Activated naive CD8-positive, alpha-beta T cell treated with anti-CD3 and anti-CD28 coated beads, Interleukin-2, amount 10 ng/mL, durations not matched to agents 7 days and 5 days (primary cell): ENCODE measurements around the gene HHLA2. TPM values are rescaled to one million over a fixed set of nuclear protein-coding genes. Genes with fewer than 3 reads are reported as not detected.
"Not testable (repeated sequence)": the region's sequence is repeated elsewhere in the genome, so short reads cannot be mapped to it uniquely, and the experiment has no call there.

ENCODE experiments used
- ATAC-seq: fragments of 150-1000 bp; cut with Tn5 transposase; one replicate; pipeline ENCODE4 v1.10.0; 2021; ENCODE audit warnings: low read depth, moderate library complexity
- POLR2A ChIA-PET: fragments of 350-600 bp; sonication (Branson Sonifier 250); formaldehyde crosslinking; loops from one replicate; lab custom pipeline; 2021; ENCODE audit warnings: antibody characterized with exemption; lab: Charles Lee
- DNase-seq: peaks from one replicate; pipeline ENCODE4 v3.0.0; 2021
- H3K27ac Mint-ChIP-seq: one replicate; pipeline ENCODE4 v1.8.0; 2022; ENCODE audit warnings: mild to moderate bottlenecking, mixed read lengths
- H3K27me3 Mint-ChIP-seq: one replicate; pipeline ENCODE4 v1.8.0; 2022; ENCODE audit warnings: mild to moderate bottlenecking, moderate library complexity, mixed read lengths
- H3K36me3 Mint-ChIP-seq: one replicate; pipeline ENCODE4 v1.8.0; 2021; ENCODE audit warnings: mild to moderate bottlenecking, mixed read lengths
- H3K4me1 Mint-ChIP-seq: one replicate; pipeline ENCODE4 v1.8.0; 2021; ENCODE audit warnings: mixed read lengths
- H3K4me3 Mint-ChIP-seq: one replicate; pipeline ENCODE4 v1.8.0; 2022; ENCODE audit warnings: mild to moderate bottlenecking, moderate library complexity, mixed read lengths
- H3K9me3 Mint-ChIP-seq: one replicate; pipeline ENCODE4 v1.8.0; 2021; ENCODE audit warnings: mixed read lengths
- total RNA-seq, 2 experiments: library from RNA; stranded (reverse); gene quantifications; one replicate each; pipeline ENCODE4 v1.2.3, GENCODE V29; 2021

Gene HHLA2, protein sequence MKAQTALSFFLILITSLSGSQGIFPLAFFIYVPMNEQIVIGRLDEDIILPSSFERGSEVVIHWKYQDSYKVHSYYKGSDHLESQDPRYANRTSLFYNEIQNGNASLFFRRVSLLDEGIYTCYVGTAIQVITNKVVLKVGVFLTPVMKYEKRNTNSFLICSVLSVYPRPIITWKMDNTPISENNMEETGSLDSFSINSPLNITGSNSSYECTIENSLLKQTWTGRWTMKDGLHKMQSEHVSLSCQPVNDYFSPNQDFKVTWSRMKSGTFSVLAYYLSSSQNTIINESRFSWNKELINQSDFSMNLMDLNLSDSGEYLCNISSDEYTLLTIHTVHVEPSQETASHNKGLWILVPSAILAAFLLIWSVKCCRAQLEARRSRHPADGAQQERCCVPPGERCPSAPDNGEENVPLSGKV
- total RNA-seq = 1 to 10 TPM; 3.9 to 4.0 TPM

- Mint-ChIP-seq H3K4me3 (peak within 1 kb of the TSS; percentile 48), H3K27me3 (no peaks in the 10 kb centered on the region), H3K27ac (peak within 1 kb of the TSS; percentile 52), H3K9me3 (peaks cover 4% of the 10 kb centered on the region), H3K4me1 (peaks cover 77% of the 10 kb centered on the region), H3K36me3 (peaks cover 13% of the 10 kb centered on the region)
- no peak for DNase-seq
- POLR2A ChIA-PET = interaction anchor here (0.8 to 6.6 kb wide), 2 partner anchors 23 to 73 kb away, joined by 4 to 59 read pairs; partner anchors contain the start of gene IFT57
- no peak for ATAC-seq
Observed at GRCh38 chr3:108296239-108296638, at the start of gene HHLA2. HHLA2 (plus strand) TSS chr3:108296548; CDS start chr3:108351814, 55,266 bp downstream.

DNA sequence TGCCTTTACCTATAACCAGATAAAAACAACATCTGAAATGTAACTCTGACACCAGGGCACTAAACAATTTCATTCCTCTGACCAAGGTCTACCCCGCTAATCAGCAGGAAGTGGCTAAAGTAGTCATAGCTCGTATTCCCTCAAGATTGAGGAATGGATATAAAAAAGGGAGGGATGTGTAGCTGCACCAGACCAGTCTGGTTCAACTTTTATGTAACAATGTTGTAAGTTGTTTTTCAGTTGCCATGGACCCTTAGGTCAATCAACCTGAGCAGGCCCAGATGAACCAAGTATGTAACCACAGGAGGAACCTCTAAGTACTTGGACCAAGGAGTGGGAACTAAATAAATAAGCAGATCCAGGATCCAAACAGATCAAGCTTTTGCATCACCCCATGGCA lies 45.7 kb upstream of the HHLA2 start:
- POLR2A ChIA-PET = no interaction called here
- Mint-ChIP-seq H3K27ac (no peak overlapping the region), H3K4me1 (peaks cover 7% of the 10 kb centered on the region), H3K9me3 (no peaks in the 10 kb centered on the region), H3K27me3 (no peaks in the 10 kb centered on the region), H3K36me3 (peaks cover 8% of the 10 kb centered on the region), H3K4me3 (no peak overlapping the region)
- no peak for DNase-seq
- no peak for ATAC-seq

DNA sequence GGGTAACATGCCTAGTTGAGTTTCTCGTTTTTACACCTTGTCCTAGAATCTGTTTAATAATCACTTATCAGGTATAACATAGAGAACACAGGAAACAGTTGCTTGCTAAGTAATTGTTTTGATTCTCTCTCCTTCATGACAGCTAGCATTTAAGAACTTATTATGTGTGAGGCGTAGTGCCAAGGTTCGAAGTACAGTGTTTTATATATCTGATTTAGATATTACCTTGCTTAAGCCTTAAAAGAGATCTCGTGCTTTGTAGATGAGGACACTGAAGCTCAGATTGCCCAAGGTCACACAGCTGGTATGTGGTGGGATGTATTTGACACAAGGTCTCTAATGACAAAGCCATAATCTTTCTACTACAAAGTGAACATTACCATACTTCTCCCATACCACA lies 45.1 kb upstream of the HHLA2 start:
- Mint-ChIP-seq H3K27ac (no peak overlapping the region), H3K36me3 (peaks cover 8% of the 10 kb centered on the region), H3K27me3 (no peaks in the 10 kb centered on the region), H3K4me1 (peaks cover 7% of the 10 kb centered on the region), H3K4me3 (no peak overlapping the region), H3K9me3 (no peaks in the 10 kb centered on the region)
- DNase-seq (no peak), ATAC-seq (no peak)
- POLR2A ChIA-PET = no interaction called here

DNA sequence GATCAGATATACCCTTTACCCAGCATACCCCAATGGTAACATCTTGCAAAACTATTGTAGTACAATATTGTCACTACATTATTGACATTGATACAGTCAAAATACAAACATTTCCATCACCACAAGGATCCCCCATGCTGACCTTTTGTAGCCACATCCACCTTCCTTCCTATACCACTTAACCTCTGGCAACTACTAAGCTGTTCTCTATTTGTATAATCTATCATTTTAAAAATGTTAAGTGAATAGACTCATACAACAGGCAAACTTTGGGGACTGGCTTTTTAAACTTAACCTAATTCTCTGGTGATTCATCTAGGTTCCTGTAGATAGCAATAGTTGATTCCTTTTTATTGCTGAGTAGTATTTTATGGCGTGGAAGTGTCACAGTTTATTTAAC lies 44.5 kb upstream of the HHLA2 start:
- H3K27ac Mint-ChIP-seq = no peak overlapping the region
- H3K4me1 Mint-ChIP-seq = peaks cover 7% of the 10 kb centered on the region
- no peaks in the 10 kb centered on the region for H3K9me3 Mint-ChIP-seq
- no peaks in the 10 kb centered on the region for H3K27me3 Mint-ChIP-seq
- H3K36me3 Mint-ChIP-seq = peaks cover 6% of the 10 kb centered on the region
- ATAC-seq (no peak), DNase-seq (no peak)
- H3K4me3 Mint-ChIP-seq = no peak overlapping the region
- POLR2A ChIA-PET = no interaction called here

DNA sequence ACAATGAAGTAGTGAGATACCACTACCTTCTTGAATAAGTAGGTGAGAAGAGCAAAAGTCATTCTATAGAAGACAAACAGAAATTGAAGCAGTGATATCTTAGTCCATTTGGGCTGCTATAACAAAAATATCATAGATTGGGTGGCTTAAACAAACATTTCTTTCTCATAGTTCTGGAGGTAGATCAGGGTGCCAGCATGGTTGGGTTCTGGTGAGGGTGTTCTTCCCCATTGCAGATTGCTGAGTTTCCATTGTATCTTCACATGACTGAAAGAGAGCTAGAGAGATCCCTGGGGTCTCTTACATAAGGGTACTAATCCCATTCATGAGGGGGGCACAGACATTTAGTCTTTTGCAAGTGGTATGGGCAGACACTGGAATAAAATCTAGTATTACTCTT lies 41.2 kb upstream of the HHLA2 start:
- Mint-ChIP-seq H3K27ac (no peak overlapping the region), H3K4me1 (peaks cover 7% of the 10 kb centered on the region), H3K4me3 (no peak overlapping the region), H3K27me3 (no peaks in the 10 kb centered on the region), H3K36me3 (peaks cover 6% of the 10 kb centered on the region), H3K9me3 (no peaks in the 10 kb centered on the region)
- DNase-seq = no peak
- no peak for ATAC-seq
- POLR2A ChIA-PET = no interaction called here

DNA sequence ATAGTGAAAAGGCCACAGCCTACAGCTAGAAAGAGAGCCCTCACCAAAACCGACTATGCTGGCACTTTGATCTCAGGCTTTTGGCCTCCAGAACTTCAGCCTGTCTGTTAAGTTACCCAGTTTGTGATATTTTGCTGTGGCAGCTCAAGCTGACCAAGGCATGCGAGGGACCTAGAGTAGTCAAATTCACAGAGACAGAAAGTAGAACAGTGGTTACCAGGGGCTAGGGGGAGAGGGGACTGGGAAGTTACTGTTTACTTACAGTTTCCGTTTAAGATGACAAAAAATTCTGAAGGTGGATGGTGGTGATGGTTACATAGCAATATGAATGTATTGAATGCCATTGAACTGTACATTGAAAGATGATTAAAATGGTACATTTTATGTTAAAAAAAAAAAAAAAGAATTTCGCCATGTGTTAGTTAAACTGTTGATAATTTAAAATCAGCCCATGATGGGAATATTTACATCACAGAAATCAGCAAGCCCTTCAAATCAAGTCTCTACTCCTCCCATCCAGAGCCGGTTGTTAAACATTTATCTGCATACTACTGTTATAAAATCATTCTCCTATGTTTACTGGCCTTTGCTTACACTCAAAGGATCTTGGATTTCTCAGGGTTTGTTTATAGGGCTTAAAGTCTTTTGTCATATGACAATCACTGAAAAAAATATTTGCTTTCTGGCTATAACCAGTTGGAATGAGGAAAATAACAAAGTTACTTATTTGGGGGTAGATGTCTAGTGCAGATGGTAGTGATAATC lies 31.6 kb upstream of the HHLA2 start:
- H3K4me3 Mint-ChIP-seq, DNase-seq, H3K36me3 Mint-ChIP-seq, H3K27me3 Mint-ChIP-seq, POLR2A ChIA-PET, H3K4me1 Mint-ChIP-seq, H3K27ac Mint-ChIP-seq: not testable (repeated sequence)
- H3K9me3 Mint-ChIP-seq = peaks cover 16% of the 10 kb centered on the region
- peak; percentile 26 for ATAC-seq

DNA sequence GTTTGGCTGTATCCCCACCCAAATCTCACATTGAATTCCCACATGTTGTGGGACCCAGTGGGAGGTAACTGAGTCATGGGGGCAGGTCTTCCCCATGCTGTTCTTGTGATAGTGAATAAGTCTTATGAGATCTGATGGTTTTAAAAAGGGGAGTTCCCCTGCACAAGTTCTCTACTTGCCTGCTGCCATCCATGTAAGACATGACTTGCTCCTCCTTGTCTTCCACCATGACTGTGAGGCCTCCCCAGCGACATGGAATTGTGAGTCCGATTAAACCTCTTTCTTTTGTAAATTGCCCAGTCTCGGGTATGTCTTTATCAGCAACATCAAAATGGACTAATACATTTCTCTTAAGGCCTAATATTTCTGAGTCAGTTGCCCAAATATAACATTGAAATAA lies 28.1 kb upstream of the HHLA2 start:
- H3K4me1 Mint-ChIP-seq, H3K4me3 Mint-ChIP-seq, POLR2A ChIA-PET, H3K27me3 Mint-ChIP-seq, ATAC-seq, DNase-seq, H3K36me3 Mint-ChIP-seq, H3K27ac Mint-ChIP-seq: not testable (repeated sequence)
- peaks cover 16% of the 10 kb centered on the region for H3K9me3 Mint-ChIP-seq

GRCh38 chr3:108271626-108272025 lies 24.7 kb upstream of the HHLA2 start:
- peaks cover 15% of the 10 kb centered on the region for H3K36me3 Mint-ChIP-seq
- no peaks in the 10 kb centered on the region for H3K4me1 Mint-ChIP-seq
- H3K4me3 Mint-ChIP-seq = no peak overlapping the region
- H3K9me3 Mint-ChIP-seq = peaks cover 23% of the 10 kb centered on the region
- ATAC-seq (no peak), DNase-seq (no peak)
- H3K27ac Mint-ChIP-seq = no peak overlapping the region
- POLR2A ChIA-PET = no interaction called here
- H3K27me3 Mint-ChIP-seq = no peaks in the 10 kb centered on the region

- H3K27me3 Mint-ChIP-seq, H3K4me3 Mint-ChIP-seq, DNase-seq, POLR2A ChIA-PET, H3K27ac Mint-ChIP-seq, H3K4me1 Mint-ChIP-seq, ATAC-seq: not testable (repeated sequence)
- Mint-ChIP-seq H3K9me3 (peaks cover 31% of the 10 kb centered on the region), H3K36me3 (peaks cover 36% of the 10 kb centered on the region)
Observed at GRCh38 chr3:108279066-108279465, 17.3 kb upstream of the HHLA2 start.

DNA sequence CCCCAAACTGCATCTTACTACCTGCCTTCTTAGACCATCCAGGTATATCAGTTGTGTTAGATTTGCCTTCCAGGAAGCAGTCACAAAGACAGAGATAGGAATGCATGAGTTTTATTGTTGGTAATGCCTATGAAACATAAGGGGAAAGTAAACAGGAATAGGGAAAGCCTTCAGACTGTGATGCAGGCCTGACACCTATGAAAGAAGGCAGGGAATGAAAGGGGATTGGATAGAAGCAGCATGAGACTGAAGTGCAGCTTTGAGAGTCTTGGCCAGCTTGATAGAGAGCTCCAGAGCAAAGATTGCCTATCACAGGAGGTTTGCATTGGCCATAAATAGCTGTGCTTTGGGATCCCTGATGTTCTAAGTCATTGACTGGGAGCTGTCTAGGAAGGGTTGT lies 15.9 kb upstream of the HHLA2 start:
- Mint-ChIP-seq H3K36me3 (peaks cover 34% of the 10 kb centered on the region), H3K4me1 (peaks cover 12% of the 10 kb centered on the region), H3K4me3 (no peak overlapping the region), H3K27ac (no peak overlapping the region), H3K9me3 (peaks cover 28% of the 10 kb centered on the region), H3K27me3 (no peaks in the 10 kb centered on the region)
- POLR2A ChIA-PET = no interaction called here
- ATAC-seq = no peak
- DNase-seq = no peak

GRCh38 chr3:108281670-108282069 lies 14.7 kb upstream of the HHLA2 start:
- Mint-ChIP-seq H3K36me3 (peaks cover 37% of the 10 kb centered on the region), H3K27me3 (no peaks in the 10 kb centered on the region), H3K4me3 (no peak overlapping the region), H3K27ac (no peak overlapping the region), H3K4me1 (peaks cover 15% of the 10 kb centered on the region), H3K9me3 (peaks cover 31% of the 10 kb centered on the region)
- ATAC-seq = no peak
- DNase-seq = no peak
- POLR2A ChIA-PET = interaction anchor here (0.9 kb wide), 1 partner anchor 11 kb away, joined by 3 read pairs; no protein-coding TSS in a partner anchor

GRCh38 chr3:108283006-108283405 lies 13.3 kb upstream of the HHLA2 start:
- POLR2A ChIA-PET = no interaction called here
- H3K27me3 Mint-ChIP-seq = no peaks in the 10 kb centered on the region
- no peak overlapping the region for H3K27ac Mint-ChIP-seq
- ATAC-seq (no peak), DNase-seq (no peak)
- peaks cover 22% of the 10 kb centered on the region for H3K9me3 Mint-ChIP-seq
- peaks cover 31% of the 10 kb centered on the region for H3K36me3 Mint-ChIP-seq
- H3K4me1 Mint-ChIP-seq = peaks cover 15% of the 10 kb centered on the region
- no peak overlapping the region for H3K4me3 Mint-ChIP-seq

GRCh38 chr3:108283989-108284388 lies 12.4 kb upstream of the HHLA2 start:
- POLR2A ChIA-PET = interaction anchor here (0.7 kb wide), 1 partner anchor 61 kb away, joined by 3 read pairs; no protein-coding TSS in a partner anchor

More at GRCh38 chr3:108283989-108284388, 12.4 kb upstream of the HHLA2 start:
- Mint-ChIP-seq H3K27ac (no peak overlapping the region), H3K4me3 (no peak overlapping the region), H3K36me3 (peaks cover 30% of the 10 kb centered on the region), H3K27me3 (no peaks in the 10 kb centered on the region), H3K4me1 (peaks cover 15% of the 10 kb centered on the region), H3K9me3 (peaks cover 21% of the 10 kb centered on the region)
- no peak for ATAC-seq
- no peak for DNase-seq
